SK-N-MC (cell line): ENCODE results near the gene TRIM39.

Source experiments
- DNase-seq: peaks from one replicate; pipeline ENCODE4 v3.0.0-alpha.2; 2011; ENCODE audit warnings: low read depth, low spot score
- H3K27ac ChIP-seq: fragments of 200-600 bp; sonication (generic); 2 replicates; pipeline ENCODE4 v1.5.1; 2016; ENCODE audit warnings: mixed run types
- H3K36me3 ChIP-seq: fragments of 200-600 bp; sonication (generic); 2 replicates; pipeline ENCODE4 v1.6.1; 2017; ENCODE audit warnings: antibody characterized with exemption, low read length, mixed read lengths; ENCODE audit not compliant: insufficient read depth
- H3K4me3 ChIP-seq: fragments of 200-600 bp; sonication (generic); 2 replicates; pipeline ENCODE4 v1.5.1; 2016
- H3K9ac ChIP-seq: fragments of 200-600 bp; sonication (generic); 2 replicates; pipeline ENCODE4 v1.8.0; 2017; ENCODE audit warnings: mixed run types, mixed read lengths; ENCODE audit not compliant: insufficient read length
- H3K9me3 ChIP-seq: fragments of 200-600 bp; sonication (generic); 2 replicates; pipeline ENCODE4 v1.6.1; 2017; ENCODE audit warnings: low read depth, mild to moderate bottlenecking, antibody characterized with exemption, low read length, moderate library complexity, mixed read lengths
- EZH2 ChIP-seq: fragments of 200-600 bp; sonication (generic); IDR thresholded peaks from one replicate; pipeline ENCODE4 v1.6.1; 2017; ENCODE audit warnings: antibody characterized with exemption
- FOXP2 ChIP-seq: optimal IDR thresholded peaks from 2 replicates; pipeline ENCODE3; 2011; ENCODE audit warnings: mild to moderate bottlenecking, moderate library complexity; ENCODE audit not compliant: insufficient read depth; ENCODE audit errors: extremely low read length, control extremely low read depth
- POLR2AphosphoS5 ChIP-seq: IDR thresholded peaks from 2 replicates; pipeline ENCODE4 v1.6.1; 2012; ENCODE audit warnings: mild to moderate bottlenecking, low read depth, low read length, borderline replicate concordance

Gene TRIM39

GRCh38 chr6:30312266-30312665, 14.5 kb upstream of the TRIM39 start:
- peaks cover 81% of the 10 kb centered on the region for H3K36me3 ChIP-seq
- no peak overlapping the region for H3K4me3 ChIP-seq
- TF ChIP-seq POLR2AphosphoS5, result no peak
- no peak for TF ChIP-seq FOXP2
- TF ChIP-seq EZH2, result no peak
- H3K9ac ChIP-seq, result no peak overlapping the region
- H3K27ac ChIP-seq, result no peak overlapping the region
- no peaks in the 10 kb centered on the region for H3K9me3 ChIP-seq
- DNase-seq, result no peak

GRCh38 chr6:30312676-30313321, 13.9 kb upstream of the TRIM39 start:
- no peak for DNase-seq
- no peaks in the 10 kb centered on the region for H3K9me3 ChIP-seq
- peaks cover 77% of the 10 kb centered on the region for H3K36me3 ChIP-seq
- TF ChIP-seq FOXP2, result no peak
- no peak for TF ChIP-seq POLR2AphosphoS5
- no peak for TF ChIP-seq EZH2
- no peak overlapping the region for H3K27ac ChIP-seq
- no peak overlapping the region for H3K4me3 ChIP-seq
- no peak overlapping the region for H3K9ac ChIP-seq

- Histone ChIP-seq H3K9ac (no peak overlapping the region), H3K36me3 (peaks cover 70% of the 10 kb centered on the region), H3K4me3 (no peak overlapping the region), H3K27ac (no peak overlapping the region), H3K9me3 (no peaks in the 10 kb centered on the region)
- no peak for DNase-seq
- TF ChIP-seq FOXP2 (no peak), EZH2 (no peak)
Observed at GRCh38 chr6:30315156-30315555, 11.6 kb upstream of the TRIM39 start.

GRCh38 chr6:30317913-30318589, 8.7 kb upstream of the TRIM39 start:
- TF ChIP-seq POLR2AphosphoS5 (no peak), FOXP2 (no peak), EZH2 (no peak)
- DNase-seq, result no peak
- Histone ChIP-seq H3K36me3 (peaks cover 61% of the 10 kb centered on the region), H3K27ac (no peak overlapping the region), H3K4me3 (no peak overlapping the region), H3K9me3 (no peaks in the 10 kb centered on the region), H3K9ac (no peak overlapping the region)

- Histone ChIP-seq H3K27ac (no peak overlapping the region), H3K36me3 (peaks cover 49% of the 10 kb centered on the region), H3K4me3 (no peak overlapping the region), H3K9me3 (no peaks in the 10 kb centered on the region), H3K9ac (no peak overlapping the region)
- DNase-seq, result no peak
- TF ChIP-seq FOXP2, result no peak
Observed at GRCh38 chr6:30319146-30319835, 7.4 kb upstream of the TRIM39 start.

GRCh38 chr6:30321692-30322388, 4.9 kb upstream of the TRIM39 start:
- TF ChIP-seq FOXP2 (no peak), POLR2AphosphoS5 (no peak)
- H3K9me3 ChIP-seq, result no peaks in the 10 kb centered on the region
- H3K9ac ChIP-seq, result peak overlapping the region; percentile 34
- no peak overlapping the region for H3K4me3 ChIP-seq
- peaks cover 25% of the 10 kb centered on the region for H3K36me3 ChIP-seq
- H3K27ac ChIP-seq, result peak overlapping the region; percentile 63; the same call in 1 of the 2 replicates
- no peak for DNase-seq

- Histone ChIP-seq H3K36me3 (peaks cover 20% of the 10 kb centered on the region), H3K9me3 (no peaks in the 10 kb centered on the region), H3K27ac (peak overlapping the region; percentile 63; the same call in 1 of the 2 replicates), H3K4me3 (no peak overlapping the region), H3K9ac (no peak overlapping the region)
- no peak for DNase-seq
- no peak for TF ChIP-seq POLR2AphosphoS5
- TF ChIP-seq FOXP2, result no peak
- TF ChIP-seq EZH2, result no peak
Observed at GRCh38 chr6:30322527-30323501, 3.9 kb upstream of the TRIM39 start.

- H3K27ac ChIP-seq, result no peak overlapping the region
- no peak overlapping the region for H3K4me3 ChIP-seq
- H3K9ac ChIP-seq, result no peak overlapping the region
- DNase-seq, result no peak
- H3K36me3 ChIP-seq, result peaks cover 19% of the 10 kb centered on the region
- no peak for TF ChIP-seq POLR2AphosphoS5
- no peak for TF ChIP-seq EZH2
- TF ChIP-seq FOXP2, result no peak
- H3K9me3 ChIP-seq, result no peaks in the 10 kb centered on the region
Observed at GRCh38 chr6:30323806-30324205, 2.9 kb upstream of the TRIM39 start.
